ENCODE results near the gene RAB31.

DNA sequence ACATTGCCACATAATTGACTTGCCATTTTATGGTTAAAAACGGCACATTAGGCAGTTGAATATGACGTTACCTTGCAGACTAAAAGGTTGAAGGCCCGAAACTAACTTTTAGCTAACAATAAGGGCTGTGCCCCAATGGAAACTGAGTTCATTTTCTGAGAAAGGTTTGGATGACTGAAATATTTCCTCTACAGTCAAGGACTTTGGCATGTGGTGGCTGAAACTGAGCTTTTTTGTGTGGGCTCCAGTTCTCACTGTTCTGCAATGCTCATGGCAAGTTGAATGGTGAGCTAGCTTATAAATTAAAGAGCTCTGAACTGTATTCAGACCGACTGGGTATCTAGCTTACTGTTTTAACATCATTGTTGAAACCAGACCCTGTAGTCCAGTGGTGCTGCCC lies 153.8 kb downstream of the RAB31 start:
- TF ChIP-seq POLR2A (IDR thresholded peaks at IDR 0.05; ENCODE audit: low read depth): no peak
- TF ChIP-seq, protein P1, sequence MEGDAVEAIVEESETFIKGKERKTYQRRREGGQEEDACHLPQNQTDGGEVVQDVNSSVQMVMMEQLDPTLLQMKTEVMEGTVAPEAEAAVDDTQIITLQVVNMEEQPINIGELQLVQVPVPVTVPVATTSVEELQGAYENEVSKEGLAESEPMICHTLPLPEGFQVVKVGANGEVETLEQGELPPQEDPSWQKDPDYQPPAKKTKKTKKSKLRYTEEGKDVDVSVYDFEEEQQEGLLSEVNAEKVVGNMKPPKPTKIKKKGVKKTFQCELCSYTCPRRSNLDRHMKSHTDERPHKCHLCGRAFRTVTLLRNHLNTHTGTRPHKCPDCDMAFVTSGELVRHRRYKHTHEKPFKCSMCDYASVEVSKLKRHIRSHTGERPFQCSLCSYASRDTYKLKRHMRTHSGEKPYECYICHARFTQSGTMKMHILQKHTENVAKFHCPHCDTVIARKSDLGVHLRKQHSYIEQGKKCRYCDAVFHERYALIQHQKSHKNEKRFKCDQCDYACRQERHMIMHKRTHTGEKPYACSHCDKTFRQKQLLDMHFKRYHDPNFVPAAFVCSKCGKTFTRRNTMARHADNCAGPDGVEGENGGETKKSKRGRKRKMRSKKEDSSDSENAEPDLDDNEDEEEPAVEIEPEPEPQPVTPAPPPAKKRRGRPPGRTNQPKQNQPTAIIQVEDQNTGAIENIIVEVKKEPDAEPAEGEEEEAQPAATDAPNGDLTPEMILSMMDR (IDR thresholded peaks at IDR 0.05): no peak
- TF ChIP-seq POLR2AphosphoS5 (IDR thresholded peaks at IDR 0.05): no peak

Data from esophagus muscularis mucosa (tissue), 3 donors.